NCI-H2107 treated with DMSO at 0.1 percent for 48 hours (cell line): ENCODE data around the gene PRLH.

Source experiments
- DNase-seq: peaks from one replicate; lab custom pipeline; 2025; ENCODE audit not compliant: unreplicated experiment; lab: John Stamatoyannopoulos, UW

The PRLH gene

GRCh38 chr2:237566401-237567235 is at the start of gene PRLH:
Gene PRLH (plus strand): TSS chr2:237566574. CDS start chr2:237566574, 0 bp downstream.
- DNase-seq = no peak

GRCh38 chr2:237517163-237517562 is 49.2 kb upstream of the PRLH start:
- DNase-seq = no peak

- no peak for DNase-seq
Measured at GRCh38 chr2:237517990-237518389, 48.4 kb upstream of the PRLH start.

- no peak for DNase-seq
Measured at GRCh38 chr2:237519506-237520245, 46.7 kb upstream of the PRLH start.

DNA sequence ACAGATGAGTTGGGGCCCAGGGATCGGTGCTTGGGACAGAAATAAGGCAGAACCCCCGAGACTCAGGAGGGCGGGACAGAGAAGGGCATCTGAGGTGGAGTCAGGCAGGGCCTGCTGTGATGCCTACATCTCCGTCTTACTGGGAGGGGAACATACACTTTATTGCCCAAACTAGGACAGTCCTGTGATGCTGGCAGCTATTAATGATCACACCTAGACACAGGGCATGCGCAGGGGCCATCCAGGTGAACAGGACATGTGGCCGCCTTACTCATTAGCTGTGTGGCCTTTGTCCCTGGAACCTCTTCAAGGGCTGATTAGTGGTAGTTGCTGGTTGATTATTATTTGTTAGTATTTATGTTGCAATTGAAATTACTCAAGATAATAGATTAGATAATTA is 46.1 kb upstream of the PRLH start:
- DNase-seq = no peak

GRCh38 chr2:237524631-237525030 is 41.7 kb upstream of the PRLH start:
- DNase-seq = no peak

- no peak for DNase-seq
Measured at GRCh38 chr2:237525559-237526157, 40.7 kb upstream of the PRLH start.

DNA sequence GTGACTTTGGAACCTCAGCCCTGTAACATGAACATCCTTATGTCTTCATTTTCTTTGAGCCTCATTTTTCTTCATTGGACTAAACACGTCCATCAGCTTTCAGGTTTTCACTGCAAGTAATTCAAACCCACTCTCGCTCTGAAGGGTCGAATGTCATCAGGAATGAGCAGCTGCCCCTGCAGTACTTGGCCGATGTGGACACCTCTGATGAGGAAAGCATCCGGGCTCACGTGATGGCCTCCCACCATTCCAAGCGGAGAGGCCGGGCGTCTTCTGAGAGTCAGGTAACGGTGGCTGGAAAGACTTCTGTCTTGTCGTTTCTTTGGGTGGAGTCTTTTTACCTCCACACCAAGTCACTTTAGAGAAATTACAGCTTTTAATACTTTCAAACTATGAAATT is 39.1 kb upstream of the PRLH start:
- DNase-seq = no peak

GRCh38 chr2:237527766-237528165 is 38.6 kb upstream of the PRLH start:
- no peak for DNase-seq

- no peak for DNase-seq
Measured at GRCh38 chr2:237529452-237530402, 36.6 kb upstream of the PRLH start.

DNA sequence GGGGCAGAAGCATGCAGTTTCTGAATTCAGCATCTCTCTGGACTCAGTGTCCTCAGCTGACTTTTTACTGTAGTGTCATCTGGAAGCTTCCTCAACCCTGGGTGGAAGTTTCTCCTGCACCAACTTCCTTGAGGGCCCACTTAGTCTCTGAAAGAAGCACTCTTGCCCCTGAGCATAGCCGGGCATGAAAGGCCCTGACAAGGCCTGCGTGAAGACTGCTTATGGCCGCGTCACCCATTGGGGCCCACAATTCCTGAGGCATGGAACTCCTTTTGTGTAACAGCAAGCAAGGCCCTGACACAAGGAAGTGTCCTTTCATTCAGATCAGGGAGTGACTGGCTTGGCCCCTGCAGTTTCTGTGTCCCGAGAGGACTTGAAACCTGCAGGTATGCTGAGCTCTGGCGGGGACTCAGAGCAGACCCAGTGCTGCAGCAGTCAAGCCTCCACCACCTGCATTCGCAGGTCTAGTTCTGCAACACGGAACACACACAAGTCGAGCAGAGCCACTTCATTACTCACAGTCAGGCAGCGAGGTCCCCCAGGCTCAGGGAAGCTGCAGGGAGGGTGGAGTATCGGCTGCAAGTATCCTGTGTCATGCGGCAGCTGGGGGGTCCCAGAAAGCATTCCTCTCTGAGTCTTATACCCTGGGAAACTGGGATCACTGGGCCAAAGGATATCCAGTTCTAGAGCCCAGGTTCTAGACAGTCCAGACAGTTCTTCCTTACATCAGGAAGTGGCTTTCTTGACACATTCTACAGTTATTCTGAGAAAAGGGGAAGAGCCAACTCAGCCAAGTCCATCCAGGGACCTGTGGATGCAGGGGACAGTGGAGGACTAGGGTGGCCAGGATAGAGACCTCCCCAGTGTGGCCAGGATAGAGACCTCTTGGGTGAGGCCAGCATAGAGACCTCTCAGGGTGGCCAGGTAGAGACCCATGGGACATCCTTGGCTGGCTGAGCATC is 35.6 kb upstream of the PRLH start:
- DNase-seq = no peak

GRCh38 chr2:237532160-237532559 is 34.2 kb upstream of the PRLH start:
- DNase-seq = no peak

- DNase-seq = no peak
Measured at GRCh38 chr2:237533668-237534161, 32.7 kb upstream of the PRLH start.

DNA sequence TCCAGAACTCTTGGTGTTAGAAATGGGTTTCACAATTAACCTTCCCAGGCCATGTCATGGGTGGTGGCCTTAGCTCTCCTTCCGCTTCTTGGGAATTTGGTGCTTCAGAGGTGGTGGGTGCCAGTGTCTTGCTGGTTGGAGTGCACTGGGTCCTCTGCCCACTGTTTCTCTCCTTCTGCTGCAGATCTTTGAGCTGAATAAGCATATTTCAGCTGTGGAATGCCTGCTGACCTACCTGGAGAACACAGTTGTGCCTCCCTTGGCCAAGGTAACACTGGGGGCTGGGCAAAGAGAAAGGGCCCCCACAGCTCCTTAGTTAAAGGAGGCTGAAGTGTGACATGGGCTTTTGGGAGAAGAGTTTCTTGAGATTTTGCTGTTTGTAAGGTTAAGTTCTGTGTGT is 32.0 kb upstream of the PRLH start:
- DNase-seq = no peak

DNA sequence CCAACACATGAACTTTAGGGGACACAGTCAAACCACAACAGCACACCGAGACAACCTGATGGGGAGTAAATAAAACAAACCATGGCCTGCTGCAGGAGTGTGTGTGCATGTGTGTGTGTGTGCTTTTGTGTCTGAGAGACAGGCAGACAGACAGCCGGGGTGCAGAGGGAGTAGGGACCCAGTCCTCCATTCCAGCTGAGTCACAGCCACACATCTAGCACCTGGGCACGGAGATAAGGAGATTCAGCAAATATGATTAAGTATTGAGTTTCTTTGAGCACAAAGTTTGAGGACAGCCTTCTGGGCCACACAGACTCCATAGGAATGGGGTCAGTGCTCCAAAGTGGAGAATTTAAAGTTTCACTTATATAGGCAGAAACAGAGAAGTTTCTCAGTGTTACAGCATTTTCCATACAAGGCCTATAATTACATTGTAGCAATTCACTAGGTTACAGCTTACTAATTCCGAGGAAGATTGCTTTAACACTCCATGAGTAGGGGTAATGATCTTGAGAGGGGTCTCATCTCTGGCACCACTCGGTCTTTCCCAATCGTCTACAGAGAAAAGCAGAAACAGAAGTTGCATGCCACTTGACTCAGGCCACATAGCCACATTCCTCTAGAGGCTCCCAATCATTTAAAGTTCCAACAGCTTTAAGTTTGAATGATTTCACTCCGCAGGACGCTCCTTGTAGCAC is 30.8 kb upstream of the PRLH start:
- DNase-seq = no peak

- DNase-seq = no peak
Measured at GRCh38 chr2:237536083-237536415, 30.3 kb upstream of the PRLH start.

DNA sequence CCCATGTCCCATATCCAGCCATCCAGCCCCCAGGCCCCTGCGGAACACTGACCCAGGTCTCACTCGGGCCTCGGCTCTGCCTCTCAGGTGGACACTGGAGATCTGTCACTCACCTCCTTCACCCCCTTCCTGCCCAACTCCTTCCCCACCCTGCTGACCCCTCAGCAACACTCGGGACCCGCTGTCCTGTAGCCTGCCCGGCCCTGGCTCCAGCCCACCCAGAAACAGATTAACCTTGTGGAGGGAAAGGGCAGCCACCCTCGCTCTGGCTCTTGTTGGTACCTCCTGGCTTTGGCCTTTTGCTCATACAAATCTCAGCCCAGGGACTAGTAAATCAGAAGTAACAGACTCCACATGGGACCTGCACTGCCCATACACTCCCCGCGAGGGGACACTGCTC is 29.8 kb upstream of the PRLH start:
- no peak for DNase-seq

DNA sequence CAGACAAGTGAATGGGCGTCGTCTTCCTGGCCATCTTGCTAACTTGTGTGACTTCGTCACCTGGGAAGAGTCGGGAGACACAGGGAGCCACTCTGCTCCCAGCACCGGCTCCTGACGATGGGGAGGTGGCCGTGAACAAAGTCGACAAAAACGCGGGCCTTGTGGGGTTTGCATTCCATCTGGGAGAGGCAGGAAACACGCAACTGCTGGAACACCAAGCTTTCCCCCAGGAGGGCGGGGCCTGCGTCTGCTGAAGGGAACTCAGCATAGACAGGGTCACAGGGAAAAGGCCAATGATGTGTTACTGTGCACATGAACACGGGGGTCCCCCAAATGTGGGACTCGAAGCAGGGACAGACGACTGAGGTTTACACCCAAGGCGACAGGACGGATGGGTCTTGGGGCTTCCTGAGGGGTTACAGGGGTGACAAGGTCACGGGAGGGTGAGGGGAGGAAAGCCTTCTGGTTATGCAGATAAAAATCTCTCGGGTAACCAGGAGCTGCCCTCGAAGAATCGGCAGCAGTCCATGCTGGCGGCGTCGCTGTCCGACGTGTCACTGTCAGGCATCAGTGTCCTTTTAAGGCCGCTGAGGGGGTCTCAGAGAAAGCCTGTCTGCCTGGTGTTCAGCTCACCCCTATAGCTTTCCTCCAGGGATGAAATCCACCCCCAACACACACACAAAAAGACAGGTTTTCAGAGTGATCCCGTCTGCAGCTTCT is 28.2 kb upstream of the PRLH start:
- no peak for DNase-seq
